GM12878 (cell line): ENCODE results near the gene PRKAG2. TPM values are rescaled to one million over a fixed set of nuclear protein-coding genes. Genes with fewer than 3 reads are reported as not detected.
A peak's percentile ranks its signal among the peaks of the same experiment; 100 is the strongest.

Experiments used
- ATAC-seq: fragments of 200-7000 bp; cut with Tn5 transposase; 3 replicates; pipeline ENCODE4 v1.9.1; 2020; ENCODE audit warnings: mild to moderate bottlenecking, moderate library complexity
- BruUV-seq: library from RNA; stranded (reverse); fragments of 400-500 nt; replicated peaks from 2 replicates; lab custom pipeline; 2021; lab: Mats Ljungman, UMichigan
- CTCF ChIA-PET: fragments of 300-600 bp; sonication (Branson Sonifier 250); formaldehyde crosslinking; extraction: SDS; loops from one replicate; lab custom pipeline; 2021; ENCODE audit warnings: inconsistent platforms; lab: Yijun Ruan, JAX
- POLR2A ChIA-PET: fragments of 350-600 bp; formaldehyde crosslinking; extraction: SDS; loops from one replicate; lab custom pipeline; 2021; ENCODE audit warnings: inconsistent platforms; lab: Charles Lee
- RAD21 ChIA-PET: fragments of 300-600 bp; sonication (Branson Sonifier 250); formaldehyde crosslinking; loops from one replicate; lab custom pipeline; 2023; ENCODE audit warnings: antibody characterized with exemption; ENCODE audit not compliant: unreplicated experiment; lab: Charles Lee
- SMC1A ChIA-PET: fragments of 300-600 bp; sonication (Branson Sonifier 250); formaldehyde crosslinking; loops from one replicate; lab custom pipeline; 2023; ENCODE audit not compliant: unreplicated experiment, uncharacterized antibody; lab: Charles Lee
- DNase-seq: peaks from one replicate; pipeline ENCODE4 v3.0.0-alpha.2; 2011; ENCODE audit warnings: low read depth, low spot score
- FAIRE-seq: peaks from 3 replicates; lab custom pipeline; 2011; peaks lifted over from hg19 to GRCh38; lab: Jason Lieb, UNC
- H2AFZ ChIP-seq: 2 replicates; pipeline ENCODE4 v1.6.0; 2011; ENCODE audit warnings: low read depth, low read length, control low read depth; ENCODE audit not compliant: control insufficient read depth
- H3K27ac ChIP-seq: 2 replicates; pipeline ENCODE4 v1.5.1; 2011; ENCODE audit warnings: control low read depth; ENCODE audit not compliant: control insufficient read depth, insufficient read depth
- H3K27me3 ChIP-seq, 2 experiments: replicated peaks in 1 of 2; 2 replicates each; pipeline versions ENCODE4 v1.6.0 to v1.6.1; 2011; ENCODE audit warnings: low read length in 1 of 2; ENCODE audit not compliant: control insufficient read depth in 2 of 2, insufficient read depth in 2 of 2
- H3K36me3 ChIP-seq, 2 experiments: 2 replicates each; pipeline ENCODE4 v1.5.1; 2011; ENCODE audit warnings: low read length in 1 of 2; ENCODE audit not compliant: control insufficient read depth in 2 of 2, insufficient read depth in 2 of 2
- H3K4me1 ChIP-seq: 2 replicates; pipeline ENCODE4 v1.6.1; 2011; ENCODE audit warnings: mild to moderate bottlenecking, low read length, moderate library complexity, mixed read lengths; ENCODE audit not compliant: control insufficient read depth, insufficient read depth
- H3K4me2 ChIP-seq: 2 replicates; pipeline ENCODE4 v1.6.0; 2011; ENCODE audit warnings: control low read depth; ENCODE audit not compliant: control insufficient read depth, insufficient read depth
- H3K4me3 ChIP-seq: fragments of 200-600 bp; sonication (generic); 2 replicates; pipeline ENCODE4 v1.5.1; 2016
- H3K79me2 ChIP-seq: 2 replicates; pipeline ENCODE4 v1.6.0; 2011; ENCODE audit warnings: low read length; ENCODE audit not compliant: control insufficient read depth, insufficient read depth
- H3K9ac ChIP-seq: 2 replicates; pipeline ENCODE4 v1.8.0; 2011; ENCODE audit warnings: low read length, control low read depth, mixed read lengths; ENCODE audit not compliant: control insufficient read depth, insufficient read depth
- H3K9me3 ChIP-seq: replicated peaks from 3 replicates; pipeline ENCODE4 v1.5.1; 2011; ENCODE audit warnings: mild to moderate bottlenecking, low read length; ENCODE audit not compliant: control insufficient read depth, insufficient read depth
- H4K20me1 ChIP-seq: 2 replicates; pipeline ENCODE4 v1.6.0; 2011; ENCODE audit not compliant: control insufficient read depth, insufficient read depth
- CREB1 ChIP-seq: IDR thresholded peaks from 2 replicates; pipeline ENCODE4 v1.6.1; 2012; ENCODE audit warnings: low read depth, mild to moderate bottlenecking, inconsistent platforms
- POU2F2 ChIP-seq: IDR thresholded peaks from 3 replicates; pipeline ENCODE4 v1.6.1; 2011; ENCODE audit warnings: low read depth, mild to moderate bottlenecking, low read length, borderline replicate concordance
- RFX5 ChIP-seq: IDR thresholded peaks from 2 replicates; pipeline ENCODE4 v1.6.1; 2011; ENCODE audit warnings: low read depth, low read length, improper control_type of control experiment
- SPI1 ChIP-seq: IDR thresholded peaks from 2 replicates; pipeline ENCODE4 v1.6.1; 2011; ENCODE audit warnings: low read depth, mild to moderate bottlenecking, low read length, moderate library complexity, borderline replicate concordance; ENCODE audit not compliant: insufficient read depth
- WGBS: methylation state at CpG from one replicate; pipeline ENCODE4 v1.1.6; 2016; ENCODE audit warnings: low lambda C conversion rate; ENCODE audit not compliant: insufficient replicate concordance, insufficient coverage; ENCODE audit errors: missing lambda C conversion rate; 5-methylcytosine and 5-hydroxymethylcytosine counted together
- in situ Hi-C: fragments of 300-500 bp; cut with MboI; formaldehyde crosslinking; loops from 9 replicates; pipeline ENCODE4 v1.14.3; 2018; ENCODE audit warnings: mixed read lengths
- intact Hi-C: fragments of 100-400 bp; cut with micrococcal nuclease; formaldehyde crosslinking; loops from one replicate; pipeline ENCODE4 v1.14.2; 2022; ENCODE audit not compliant: unreplicated experiment
- polyA plus RNA-seq, 11 experiments: library from polyadenylated mRNA; depleted of rRNA in 4 of 11; unstranded in 6 of 11; stranded (reverse) in 5 of 11; fragments of >200 nt; fragmentation: Nextera tagmentation in 4 of 11; fragmentation: Illumina TruSeq in 1 of 11; extraction: Ambion mirVana in 4 of 11; extraction: Trizol in 1 of 11; gene quantifications; 1 replicate in 1 of 11; 2 replicates in 10 of 11; pipeline versions ENCODE4 v1.2.1 to v1.2.3, GENCODE V29; 2011 to 2016; ENCODE audit warnings: inconsistent platforms in 2 of 11, missing spikeins in 2 of 11, low read depth in 1 of 11
- total RNA-seq, 4 experiments: library from RNA; depleted of rRNA in 3 of 4; stranded (reverse); fragments of >200 nt in 3 of 4; fragmentation: Illumina TruSeq in 1 of 4; extraction: Trizol in 1 of 4; gene quantifications; 2 replicates each; pipeline versions ENCODE4 v1.2.1 to v1.2.3, GENCODE V29; 2013 to 2021
- TF ChIP-seq, protein P1 (sequence below): IDR thresholded peaks from 2 replicates; pipeline ENCODE4 v1.6.1; 2011; ENCODE audit warnings: mild to moderate bottlenecking, low read depth, low read length, moderate library complexity; ENCODE audit not compliant: insufficient replicate concordance

Gene PRKAG2
- total and polyA plus RNA-seq, 10 of the 15 experiments (the other 5 are each of a cell fraction or from before 2014, with no cell fraction given) = 3.4 to 8.9 (median 6.8) TPM

GRCh38 chr7:151767557-151767956, 109.4 kb downstream of the PRKAG2 start:
- SMC1A ChIA-PET = interaction anchor here (1.1 to 1.3 kb wide), 3 partner anchors 11 to 229 kb away, joined by 3 to 5 read pairs (median 3); no protein-coding TSS in a partner anchor
- TF ChIP-seq, protein P1, sequence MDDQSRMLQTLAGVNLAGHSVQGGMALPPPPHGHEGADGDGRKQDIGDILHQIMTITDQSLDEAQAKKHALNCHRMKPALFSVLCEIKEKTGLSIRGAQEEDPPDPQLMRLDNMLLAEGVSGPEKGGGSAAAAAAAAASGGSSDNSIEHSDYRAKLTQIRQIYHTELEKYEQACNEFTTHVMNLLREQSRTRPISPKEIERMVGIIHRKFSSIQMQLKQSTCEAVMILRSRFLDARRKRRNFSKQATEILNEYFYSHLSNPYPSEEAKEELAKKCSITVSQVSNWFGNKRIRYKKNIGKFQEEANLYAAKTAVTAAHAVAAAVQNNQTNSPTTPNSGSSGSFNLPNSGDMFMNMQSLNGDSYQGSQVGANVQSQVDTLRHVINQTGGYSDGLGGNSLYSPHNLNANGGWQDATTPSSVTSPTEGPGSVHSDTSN = peak; percentile 13
- TF ChIP-seq SPI1 (peak; percentile 44; the same call in 1 of the 2 replicates), CREB1 (0 out of 2 replicates have a peak, but pooled peaks have one; percentile 14), POU2F2 (0 out of 3 replicates have a peak, but pooled peaks have one; percentile 12), RFX5 (no peak)
- DNase-seq (peak; percentile 35), FAIRE-seq (peak; percentile 47), ATAC-seq (peak; percentile 74)
- Histone ChIP-seq H3K79me2 (no peaks in the 10 kb centered on the region), H4K20me1 (no peaks in the 10 kb centered on the region), H3K36me3 (no peaks in the 10 kb centered on the region), H3K4me2 (no peak overlapping the region), H3K4me3 (no peak overlapping the region), H2AFZ (no peak overlapping the region), H3K9me3 (no peaks in the 10 kb centered on the region; the same call in 1 of the 3 replicates), H3K9ac (no peak overlapping the region), H3K4me1 (peaks cover 16% of the 10 kb centered on the region), H3K27me3 (no peaks in the 10 kb centered on the region; a peak in 1 of 4 replicates), H3K27ac (no peak overlapping the region)
- WGBS = 49% methylated on average over 4 of the region's 4 CpGs
- BruUV-seq = no TSS peak
- intact Hi-C loops (no loop called here), in situ Hi-C loops (no loop called here)
- POLR2A ChIA-PET = no interaction called here
- CTCF ChIA-PET = interaction anchor here (0.7 to 2.0 kb wide), 4 partner anchors 9 to 16 kb away, joined by 3 to 21 read pairs (median 6); no protein-coding TSS in a partner anchor
- RAD21 ChIA-PET = interaction anchor here (0.9 kb wide), 1 partner anchor 14 kb away, joined by 3 read pairs; no protein-coding TSS in a partner anchor
